HG02623 (cell line): ENCODE data around the gene SORCS2.

Source experiments
- ATAC-seq: cut with Tn5 transposase; IDR thresholded peaks from one replicate; pipeline ENCODE4 v1.9.1; 2021; ENCODE audit warnings: moderate library complexity; ENCODE audit not compliant: unreplicated experiment

Gene SORCS2

DNA sequence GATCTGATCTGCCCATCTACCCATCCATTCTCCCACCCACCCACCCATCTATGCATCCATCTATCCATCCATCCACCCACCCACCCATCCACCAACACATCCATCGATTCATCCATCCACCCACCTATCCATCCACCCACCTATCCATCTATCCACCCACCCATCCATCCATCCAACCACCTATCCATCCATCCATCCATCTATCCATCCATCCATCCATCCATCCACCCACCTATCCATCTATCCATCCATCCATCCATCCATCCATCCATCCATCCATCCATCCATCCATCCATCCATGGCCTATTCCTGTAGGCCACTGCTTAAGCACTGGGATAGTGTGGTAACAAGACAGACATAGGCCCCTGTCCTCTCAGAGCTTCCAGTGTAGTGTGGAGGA, 69.8 kb downstream of the SORCS2 start:
- no peak for ATAC-seq

DNA sequence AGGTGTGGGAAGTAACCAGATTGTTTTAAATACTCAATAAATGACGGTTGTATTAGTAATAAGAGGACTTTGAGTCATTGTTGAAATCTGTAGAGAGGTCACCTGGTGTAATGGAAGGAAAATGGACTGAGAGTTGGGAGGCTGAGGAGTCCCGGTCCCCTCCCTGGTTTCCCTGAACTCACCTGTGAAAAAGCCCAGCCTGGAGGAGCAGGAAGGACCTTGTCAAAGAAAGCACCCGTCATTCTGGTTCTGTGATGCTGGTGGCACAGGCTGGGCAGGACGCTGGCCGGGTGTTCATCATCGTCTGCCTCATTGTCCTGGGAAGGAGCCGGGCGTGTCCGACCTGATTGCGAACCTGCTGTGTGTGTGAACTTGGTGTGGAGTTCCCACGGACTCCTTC, 70.8 kb downstream of the SORCS2 start:
- ATAC-seq: no peak

DNA sequence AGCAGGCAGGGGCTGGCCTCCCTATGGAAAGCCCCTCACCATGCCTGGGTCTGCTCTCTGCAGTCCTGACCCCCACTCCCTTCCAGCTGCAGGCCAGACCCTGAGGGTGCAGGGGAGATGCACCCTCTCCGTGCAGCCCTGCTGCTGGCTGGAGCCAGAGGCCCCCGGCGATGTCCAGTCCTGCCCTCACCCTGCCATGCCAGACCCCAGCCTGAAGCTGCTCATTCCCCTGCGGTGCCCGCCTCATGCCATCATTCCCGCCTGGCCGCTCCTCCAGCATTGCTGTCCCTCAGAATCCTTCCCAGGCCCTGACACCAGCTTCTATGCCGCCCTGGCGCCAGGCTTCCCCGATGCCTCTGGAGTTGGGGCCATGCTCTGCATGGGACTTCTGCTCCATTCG, 72.4 kb downstream of the SORCS2 start:
- no peak for ATAC-seq

DNA sequence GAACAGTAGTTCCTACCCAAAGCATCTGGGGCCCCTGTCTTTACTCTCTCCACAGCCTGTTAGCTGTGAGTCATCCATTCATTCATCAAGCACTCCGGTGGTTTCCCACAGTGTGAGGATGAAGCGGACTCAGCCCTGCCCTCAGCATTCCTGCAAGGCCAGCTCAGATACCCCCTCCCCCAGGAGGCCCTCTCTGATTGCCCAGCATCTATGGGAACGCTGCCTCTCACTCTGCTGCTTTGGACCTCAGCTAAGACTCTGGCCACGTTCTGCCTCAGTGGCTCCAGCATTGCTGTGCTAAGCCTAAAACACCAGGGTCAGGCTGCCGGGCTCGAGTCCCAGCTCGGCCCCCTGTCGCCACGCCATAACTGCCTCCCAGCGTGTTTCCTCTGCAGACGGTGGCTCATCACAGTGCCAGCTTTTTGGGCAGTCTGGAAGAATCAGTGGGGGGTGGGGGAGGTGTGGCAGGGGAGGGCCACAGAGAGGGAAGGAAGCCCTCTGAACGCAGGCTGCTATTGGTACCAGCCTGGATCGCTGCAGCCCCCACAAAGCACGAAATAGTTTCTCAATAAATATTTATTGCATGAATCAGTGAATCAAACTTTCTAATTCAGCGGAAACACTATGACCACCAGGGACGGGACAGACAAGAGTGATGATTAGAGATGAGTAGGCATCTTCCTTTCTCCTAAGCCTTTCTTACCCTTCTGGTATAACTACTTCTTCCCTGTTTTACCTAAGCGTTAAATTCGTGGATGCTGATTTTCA, 74.4 kb downstream of the SORCS2 start:
- ATAC-seq: no peak

DNA sequence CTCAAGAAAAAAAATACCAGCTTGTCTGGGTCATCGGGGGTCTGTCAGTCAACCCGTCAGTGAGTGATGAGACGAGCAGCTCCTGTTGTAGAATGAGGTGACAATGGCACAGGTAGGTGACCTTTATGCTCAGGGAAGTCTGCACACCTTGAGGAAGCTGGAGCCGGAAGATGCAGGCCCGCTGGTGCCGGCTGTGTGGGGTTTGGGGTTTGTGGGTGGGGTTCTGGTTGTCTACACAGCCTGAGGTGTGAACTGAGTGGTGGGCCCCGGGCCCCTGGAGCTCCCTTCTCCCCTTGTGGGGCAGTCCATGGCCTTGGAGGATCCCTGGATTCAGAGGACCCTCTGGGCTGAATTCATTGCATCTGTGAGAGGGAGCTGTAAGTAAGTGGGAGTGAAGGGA, 75.5 kb downstream of the SORCS2 start:
- no peak for ATAC-seq

DNA sequence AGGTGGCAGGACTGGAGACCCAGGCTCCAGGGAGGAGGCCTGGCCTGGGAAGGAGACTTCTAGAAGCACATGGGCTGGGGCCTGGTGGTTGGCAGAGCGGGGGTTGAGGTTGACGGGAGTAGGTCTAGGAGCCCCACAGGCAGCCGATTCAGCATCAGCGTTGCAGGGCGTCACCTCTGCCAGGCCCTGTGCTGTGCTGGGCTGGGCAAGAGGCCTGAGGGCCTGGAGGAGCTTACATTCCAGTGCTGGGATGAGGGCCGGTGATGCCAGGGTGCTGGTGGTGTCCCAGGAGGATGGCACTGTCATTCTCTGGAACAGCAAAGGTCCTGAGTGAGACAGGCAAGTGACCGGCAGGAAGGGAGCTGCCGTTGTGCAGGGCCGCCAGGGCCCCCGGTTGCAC, 76.6 kb downstream of the SORCS2 start:
- no peak for ATAC-seq

DNA sequence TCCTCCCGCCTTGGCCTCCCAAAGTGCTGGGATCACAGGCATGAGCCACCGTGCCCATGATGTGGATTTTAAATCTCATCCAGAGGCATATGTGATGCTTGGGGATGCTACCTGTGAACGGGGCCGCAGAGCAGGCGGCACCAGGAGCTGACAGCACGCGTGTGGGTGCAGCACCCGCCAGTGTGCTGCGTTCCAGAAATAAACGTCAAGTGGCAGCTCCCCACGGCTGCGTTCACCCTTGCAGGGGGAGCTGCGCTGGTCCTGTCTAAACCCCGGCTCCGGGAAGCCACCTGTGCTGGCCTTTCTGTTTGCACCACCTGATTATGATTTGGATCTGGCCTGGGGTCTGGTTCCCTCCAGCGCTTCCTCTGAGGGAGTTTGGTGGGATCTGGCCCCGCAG, 77.8 kb downstream of the SORCS2 start:
- no peak for ATAC-seq

DNA sequence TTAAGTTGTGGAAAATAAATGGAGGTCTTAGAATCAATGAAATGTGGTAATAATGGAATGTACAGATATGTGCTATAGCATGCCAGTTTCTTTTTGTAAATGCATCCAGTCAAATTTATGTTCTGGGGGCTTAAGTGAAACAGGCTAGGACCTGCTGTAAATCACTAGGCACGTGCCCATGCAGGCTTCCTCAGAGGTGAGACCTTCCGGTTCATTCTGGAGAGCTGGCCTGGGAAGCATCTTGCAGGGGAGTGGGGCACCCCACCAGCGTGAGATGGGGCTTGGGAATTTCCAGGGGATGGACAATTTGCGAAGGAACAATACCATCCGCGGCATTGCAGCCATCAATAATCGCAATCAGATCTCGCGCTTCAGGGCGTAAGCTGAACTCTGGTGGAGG, 80.1 kb downstream of the SORCS2 start:
- no peak for ATAC-seq

DNA sequence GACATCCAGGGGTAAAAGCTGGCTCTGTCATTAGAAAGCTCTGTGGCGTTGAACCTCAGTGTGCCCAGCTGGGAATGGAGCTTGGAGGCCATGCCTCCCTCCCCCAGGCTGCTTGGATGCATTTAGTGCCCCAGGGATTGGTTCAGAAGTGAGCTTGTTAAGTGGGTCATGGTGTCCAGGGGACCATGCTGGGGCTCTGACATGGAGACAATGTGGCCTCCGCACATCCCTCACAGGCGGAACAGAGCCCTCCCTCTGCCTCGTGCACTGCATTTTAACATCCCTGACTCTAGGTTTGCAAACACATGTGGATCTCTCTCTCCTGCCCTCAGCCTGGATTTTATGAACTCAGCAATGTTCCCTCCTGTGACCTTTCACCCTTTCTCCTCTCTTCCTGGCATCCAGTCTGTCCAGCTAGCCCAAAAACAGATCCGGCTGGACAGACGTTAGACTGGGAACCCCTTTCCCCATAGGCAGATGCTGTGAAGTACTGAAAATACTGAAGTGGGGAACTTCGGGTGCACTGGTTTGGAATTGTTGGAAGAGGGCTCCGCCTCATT, 81.5 kb downstream of the SORCS2 start:
- ATAC-seq: no peak

DNA sequence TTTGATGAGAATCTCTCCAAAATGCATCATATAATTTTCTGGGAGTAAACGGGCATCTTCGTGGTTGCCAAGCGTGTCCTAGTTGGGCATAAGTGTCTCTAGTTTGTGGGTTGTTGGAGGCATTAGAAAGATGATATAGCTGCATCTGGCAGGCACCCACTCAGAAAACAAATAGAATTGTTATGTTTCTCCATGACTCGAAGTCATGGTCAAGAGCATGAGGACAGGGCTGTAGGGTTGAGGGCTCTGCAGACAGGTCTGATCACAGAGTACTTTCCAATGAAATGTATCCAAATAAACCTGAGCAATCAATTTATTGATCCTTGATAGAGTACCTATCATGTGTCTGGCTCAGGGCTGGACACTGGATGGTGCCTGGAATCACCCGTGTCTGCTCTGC, 82.7 kb downstream of the SORCS2 start:
- ATAC-seq: no peak

DNA sequence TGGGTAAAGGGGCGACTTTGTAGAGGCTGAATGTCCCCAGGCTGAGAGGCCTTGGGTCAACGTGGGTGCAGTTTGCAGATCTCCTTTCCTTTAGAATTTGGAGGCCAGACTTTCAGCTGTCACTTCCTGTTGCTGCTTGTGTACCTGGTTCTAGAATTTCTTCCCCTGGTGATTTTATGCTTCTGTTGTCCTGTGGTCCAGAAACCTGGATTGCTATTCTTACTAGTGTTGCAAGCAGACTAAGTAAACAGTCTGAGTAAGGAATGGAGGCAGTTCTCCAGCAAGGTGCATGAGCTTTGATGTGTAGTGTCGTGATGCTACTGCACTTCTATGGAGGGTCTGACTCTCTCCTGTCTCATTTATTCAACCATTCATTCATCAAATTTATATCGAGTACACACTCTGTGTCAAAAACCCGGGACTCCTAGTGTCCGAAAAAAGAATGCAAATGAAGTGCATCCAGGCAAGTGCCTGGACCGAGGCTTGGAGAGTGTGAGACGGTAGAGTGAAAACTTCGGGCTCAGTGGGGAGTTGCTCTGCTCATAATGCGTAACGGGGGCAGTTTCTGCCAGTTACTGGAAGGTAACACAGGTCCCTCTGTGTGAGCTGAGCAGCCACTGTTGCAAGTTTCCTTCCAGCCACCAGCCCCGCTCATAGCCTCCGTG, 83.3 kb downstream of the SORCS2 start:
- no peak for ATAC-seq

DNA sequence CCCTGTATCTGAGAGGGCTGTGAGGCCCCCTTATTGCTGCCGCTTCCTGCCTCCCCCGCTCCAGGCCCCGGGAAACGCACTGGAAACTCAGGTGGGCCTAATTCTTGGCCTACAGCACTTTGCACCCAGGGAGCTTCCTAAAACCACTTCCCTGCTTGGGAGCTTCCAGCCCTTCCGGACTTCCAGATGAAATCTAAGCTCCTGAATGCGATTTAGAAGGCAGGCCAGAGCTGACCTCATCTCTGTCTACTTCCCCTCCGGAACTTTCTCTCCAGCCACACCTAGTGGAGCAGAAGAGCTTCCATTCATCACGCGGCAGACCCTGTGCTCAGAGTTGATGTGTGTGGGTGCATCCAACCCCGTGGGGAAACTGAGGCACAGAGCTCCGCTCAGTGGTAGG, 84.2 kb downstream of the SORCS2 start:
- ATAC-seq: no peak

DNA sequence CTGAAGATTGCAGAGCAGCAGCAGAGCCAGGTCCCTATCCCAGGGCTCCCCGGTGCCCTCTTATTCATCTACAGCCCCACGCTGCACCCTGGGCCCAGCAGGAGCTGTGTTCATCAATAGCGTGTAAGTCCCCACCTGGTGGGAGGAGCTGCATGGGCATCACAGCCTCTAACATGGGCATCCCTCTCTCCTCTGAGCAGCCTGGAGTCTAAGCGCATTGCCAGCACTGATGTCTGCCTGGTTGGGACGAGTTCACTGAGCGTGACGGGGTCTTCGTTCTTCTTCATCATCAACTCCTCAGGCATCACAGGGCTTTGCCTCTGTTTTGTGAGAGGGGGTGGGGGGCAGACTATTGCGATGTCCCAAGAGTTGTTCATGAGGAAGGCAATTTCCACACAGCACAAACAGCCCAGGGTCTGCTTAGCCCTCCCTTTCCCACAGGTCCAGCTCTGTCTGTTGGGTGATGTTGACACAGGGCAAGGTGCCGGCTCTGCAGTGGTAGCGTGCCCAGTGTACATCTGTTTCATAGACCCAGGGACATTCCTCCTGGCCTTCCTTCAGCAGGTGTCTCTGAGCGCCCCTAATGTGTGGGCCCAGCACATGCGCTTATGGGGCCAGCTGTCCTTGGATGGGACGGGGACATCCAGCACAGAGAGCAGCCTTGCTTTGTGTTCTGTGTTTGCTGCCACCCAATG, 85.9 kb downstream of the SORCS2 start:
- no peak for ATAC-seq

DNA sequence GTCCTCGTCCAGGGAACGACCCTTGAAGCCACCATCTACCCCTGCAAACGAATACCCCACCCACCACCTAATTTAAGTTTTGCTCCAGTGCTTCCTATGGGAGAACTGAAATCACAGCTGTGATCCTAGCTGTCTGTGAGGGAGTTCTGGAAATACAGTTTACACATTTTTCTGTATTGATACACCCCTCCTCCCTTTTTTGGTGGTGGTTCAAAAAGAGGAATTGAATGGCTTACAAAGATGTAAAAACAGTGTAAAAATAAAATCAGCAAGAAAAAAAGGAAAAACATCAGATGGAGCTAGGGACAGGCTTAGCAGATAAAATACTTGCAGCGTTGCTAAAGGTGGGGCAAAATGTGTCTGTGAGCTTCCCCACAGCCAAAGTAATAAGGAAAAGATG, 86.6 kb downstream of the SORCS2 start:
- ATAC-seq: no peak

DNA sequence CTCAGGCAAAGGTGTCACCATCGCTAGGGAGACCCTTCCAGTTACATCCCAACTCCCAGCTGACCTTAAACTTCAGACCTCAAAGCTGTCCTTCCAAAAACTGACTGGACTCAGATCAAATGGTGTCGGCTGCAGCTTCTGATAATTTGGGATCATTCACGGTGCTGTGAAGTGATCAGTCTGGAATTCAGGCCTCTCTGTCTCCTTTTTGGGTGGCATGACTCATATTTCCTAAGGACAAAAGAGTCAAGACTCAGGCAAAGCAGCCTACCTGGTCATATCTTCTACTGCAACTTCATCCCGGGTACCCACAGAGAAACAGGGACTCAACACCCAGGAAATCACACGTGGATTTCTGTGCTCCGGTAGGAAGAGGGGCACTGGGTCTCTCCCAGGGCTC, 87.6 kb downstream of the SORCS2 start:
- no peak for ATAC-seq

DNA sequence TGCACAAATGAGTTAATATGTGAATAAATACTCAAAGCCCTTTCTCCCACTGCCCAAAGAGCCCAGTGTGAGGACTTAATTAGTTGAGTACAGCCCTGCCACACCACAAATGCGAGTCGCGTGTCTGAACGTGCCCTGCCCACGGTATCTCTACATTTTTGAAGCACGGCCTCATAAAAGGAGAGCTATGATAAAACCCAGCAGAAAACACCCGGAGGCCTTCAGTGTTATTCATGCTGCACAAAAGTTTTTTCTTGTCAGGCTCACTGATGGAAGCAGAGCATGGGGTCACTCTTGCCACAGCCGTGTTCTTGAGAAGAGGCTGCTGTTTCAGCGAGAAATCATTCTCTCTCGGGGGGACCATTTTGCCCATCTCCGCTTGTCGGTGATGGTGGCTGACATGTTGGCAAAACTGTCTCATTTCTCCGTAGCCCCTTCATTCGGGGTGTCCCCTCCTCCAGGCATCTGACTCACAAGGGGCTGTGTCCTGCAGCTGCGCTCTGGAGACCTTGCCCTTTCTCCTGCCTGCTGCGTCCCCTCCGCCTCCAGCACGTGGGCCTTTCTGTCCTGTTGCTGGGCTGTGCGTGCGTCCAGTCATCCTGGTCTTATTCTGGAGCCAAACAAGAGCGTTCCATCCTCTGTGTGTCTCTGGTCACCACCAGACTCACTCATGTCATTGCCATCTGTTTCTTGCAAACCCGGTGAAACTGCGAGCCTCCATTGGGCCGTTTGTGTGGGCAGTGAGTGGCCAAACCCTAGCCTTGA, 88.8 kb downstream of the SORCS2 start:
- no peak for ATAC-seq

DNA sequence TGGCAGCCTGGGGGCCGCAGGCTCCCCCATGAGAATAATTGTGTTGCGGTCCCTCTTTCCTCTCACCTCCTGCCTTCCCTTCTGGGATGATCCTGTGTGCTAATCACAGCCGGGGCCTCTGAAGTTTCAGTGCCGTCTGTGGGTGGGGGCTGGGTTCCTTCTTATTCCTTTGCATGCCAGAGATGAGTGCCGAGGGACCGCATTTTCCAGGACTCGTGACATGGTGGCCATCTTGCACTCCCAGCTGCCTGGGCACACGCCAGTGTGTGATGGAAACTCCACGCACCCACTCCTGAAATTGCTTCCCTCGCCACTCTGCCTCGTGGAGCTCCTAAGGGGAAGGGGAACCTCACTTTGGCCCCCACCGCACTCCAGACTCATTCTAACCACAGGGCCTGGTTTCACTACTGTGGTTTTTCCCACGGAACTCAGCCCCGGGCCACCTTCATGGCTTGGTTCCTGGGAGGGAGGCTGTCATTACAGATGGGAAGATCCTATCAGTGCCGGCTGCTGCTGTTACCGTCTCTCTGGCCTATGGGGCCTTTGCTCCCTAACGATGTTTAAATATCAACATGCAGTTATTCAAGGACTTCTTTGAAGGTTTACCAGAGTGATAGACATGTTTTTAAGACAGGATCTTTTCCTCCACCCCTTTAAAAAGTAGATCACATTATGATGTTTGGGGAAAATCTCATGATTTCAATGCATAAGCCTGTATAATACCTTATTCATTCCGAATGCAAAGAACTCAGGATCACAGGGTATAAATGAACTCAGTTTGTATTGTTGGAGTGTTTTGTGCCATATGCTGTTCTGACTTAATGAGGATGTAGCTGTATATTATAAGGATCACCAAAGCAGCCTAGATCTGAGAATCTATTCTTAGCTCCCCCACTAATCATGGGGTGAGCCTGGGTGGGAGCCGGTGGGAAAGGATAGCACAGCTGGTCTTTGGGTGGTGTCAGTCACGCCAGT, 89.6 kb downstream of the SORCS2 start:
- ATAC-seq: no peak

DNA sequence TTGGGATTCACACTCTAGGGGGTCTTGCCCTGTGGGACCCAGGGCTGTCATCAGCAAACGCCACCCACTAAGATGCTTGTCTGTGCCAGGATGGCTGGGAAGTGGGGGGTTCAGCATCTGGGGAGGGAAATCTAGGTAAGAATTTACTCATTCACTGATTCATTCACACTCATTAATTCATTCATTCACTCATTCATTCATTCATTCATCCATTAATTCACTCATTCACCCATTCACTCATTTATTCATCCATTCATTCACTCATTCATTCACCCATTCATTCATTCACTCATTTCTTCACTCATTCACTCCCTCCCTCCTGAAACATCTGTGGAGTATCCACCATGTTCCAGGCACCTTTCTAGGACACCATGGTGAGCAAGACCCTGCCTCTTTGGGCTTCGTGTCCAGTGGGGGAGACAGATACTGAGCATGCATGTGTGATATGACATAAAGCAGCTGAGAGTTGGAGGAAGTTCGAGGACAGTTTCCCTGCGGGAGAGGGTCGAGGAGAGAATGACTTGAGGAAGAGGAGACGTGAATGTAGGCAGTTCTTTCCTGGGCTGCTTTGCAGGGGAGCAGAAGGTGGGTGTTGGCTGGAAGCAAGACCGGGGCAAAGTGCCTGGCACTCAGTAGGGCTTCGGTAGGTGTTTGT, 90.6 kb downstream of the SORCS2 start:
- ATAC-seq: no peak
